Osteocyte (in vitro differentiated cells): ENCODE measurements around the gene POLR2B. TPM values are rescaled to one million over a fixed set of nuclear protein-coding genes. Genes with fewer than 3 reads are reported as not detected.

Experiments used
- DNase-seq: peaks from one replicate; pipeline ENCODE4 v3.0.0; 2021; ENCODE audit warnings: mixed read lengths; ENCODE audit not compliant: unreplicated experiment; ENCODE audit errors: extremely low spot score
- H3K27ac Mint-ChIP-seq: one replicate; pipeline ENCODE4 v1.8.0; 2021; ENCODE audit warnings: mild to moderate bottlenecking, mixed read lengths; ENCODE audit not compliant: unreplicated experiment
- H3K27me3 Mint-ChIP-seq: one replicate; pipeline ENCODE4 v1.8.0; 2021; ENCODE audit warnings: mixed read lengths; ENCODE audit not compliant: unreplicated experiment
- H3K36me3 Mint-ChIP-seq: one replicate; pipeline ENCODE4 v1.8.0; 2021; ENCODE audit warnings: mixed read lengths; ENCODE audit not compliant: unreplicated experiment
- H3K4me1 Mint-ChIP-seq: one replicate; pipeline ENCODE4 v1.8.0; 2021; ENCODE audit warnings: mixed read lengths; ENCODE audit not compliant: unreplicated experiment
- H3K4me3 Mint-ChIP-seq: one replicate; pipeline ENCODE4 v1.8.0; 2021; ENCODE audit warnings: mild to moderate bottlenecking, moderate library complexity, mixed read lengths; ENCODE audit not compliant: unreplicated experiment
- H3K9me3 Mint-ChIP-seq: one replicate; pipeline ENCODE4 v1.8.0; 2021; ENCODE audit warnings: mixed read lengths; ENCODE audit not compliant: unreplicated experiment
- total RNA-seq: library from RNA; stranded (reverse); gene quantifications from 2 replicates; pipeline ENCODE4 v1.2.1, GENCODE V29; 2021
- TF ChIP-seq, protein P1 (sequence below): fragments of 200-600 bp; sonication (generic); IDR thresholded peaks from 2 replicates; pipeline ENCODE4 v1.5.0; 2021; ENCODE audit warnings: antibody characterized with exemption, mild to moderate bottlenecking, moderate library complexity

Gene POLR2B
- total RNA-seq, 1 donor from 2014 or later: 74.2 TPM

DNA sequence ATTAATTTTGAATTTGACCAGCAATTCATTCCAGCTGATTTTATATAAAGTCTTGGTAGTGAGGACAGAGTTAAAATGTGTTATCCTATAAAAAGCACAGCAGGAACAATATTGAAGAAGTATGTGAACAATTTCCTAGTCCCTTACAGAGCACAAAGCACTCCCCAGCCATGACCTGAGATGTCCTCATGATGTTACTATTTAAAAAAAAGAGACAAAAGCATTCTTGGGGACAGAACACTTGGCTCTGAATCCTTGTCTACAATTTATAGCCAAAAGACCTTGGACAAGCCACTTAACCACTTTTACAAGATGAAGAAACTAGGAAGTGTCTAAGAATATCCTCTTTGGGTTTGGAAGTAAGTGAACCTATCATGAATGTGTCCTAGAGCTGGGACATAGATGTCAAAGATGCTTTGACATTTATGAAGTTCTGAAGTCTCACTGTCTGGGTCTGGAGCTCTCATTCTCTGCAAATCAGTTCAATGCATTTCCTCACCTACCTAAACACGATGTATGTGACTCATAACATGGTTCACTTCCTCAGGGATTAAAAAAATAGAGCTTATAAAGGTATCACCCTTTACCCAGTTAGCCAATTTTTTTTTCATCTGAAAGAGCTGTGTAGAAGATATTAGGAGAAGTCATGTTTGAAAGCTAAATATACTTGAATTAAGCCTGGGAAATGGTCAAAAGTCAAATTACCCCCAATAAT is 70.1 kb downstream of the POLR2B start:
- H3K4me3 Mint-ChIP-seq: no peak overlapping the region
- TF ChIP-seq, protein P1, sequence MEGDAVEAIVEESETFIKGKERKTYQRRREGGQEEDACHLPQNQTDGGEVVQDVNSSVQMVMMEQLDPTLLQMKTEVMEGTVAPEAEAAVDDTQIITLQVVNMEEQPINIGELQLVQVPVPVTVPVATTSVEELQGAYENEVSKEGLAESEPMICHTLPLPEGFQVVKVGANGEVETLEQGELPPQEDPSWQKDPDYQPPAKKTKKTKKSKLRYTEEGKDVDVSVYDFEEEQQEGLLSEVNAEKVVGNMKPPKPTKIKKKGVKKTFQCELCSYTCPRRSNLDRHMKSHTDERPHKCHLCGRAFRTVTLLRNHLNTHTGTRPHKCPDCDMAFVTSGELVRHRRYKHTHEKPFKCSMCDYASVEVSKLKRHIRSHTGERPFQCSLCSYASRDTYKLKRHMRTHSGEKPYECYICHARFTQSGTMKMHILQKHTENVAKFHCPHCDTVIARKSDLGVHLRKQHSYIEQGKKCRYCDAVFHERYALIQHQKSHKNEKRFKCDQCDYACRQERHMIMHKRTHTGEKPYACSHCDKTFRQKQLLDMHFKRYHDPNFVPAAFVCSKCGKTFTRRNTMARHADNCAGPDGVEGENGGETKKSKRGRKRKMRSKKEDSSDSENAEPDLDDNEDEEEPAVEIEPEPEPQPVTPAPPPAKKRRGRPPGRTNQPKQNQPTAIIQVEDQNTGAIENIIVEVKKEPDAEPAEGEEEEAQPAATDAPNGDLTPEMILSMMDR: no peak
- peak overlapping the region; percentile 95 for H3K27ac Mint-ChIP-seq
- H3K36me3 Mint-ChIP-seq: peaks cover 57% of the 10 kb centered on the region
- H3K9me3 Mint-ChIP-seq: no peaks in the 10 kb centered on the region
- no peak for DNase-seq
- no peaks in the 10 kb centered on the region for H3K27me3 Mint-ChIP-seq
- H3K4me1 Mint-ChIP-seq: peaks cover 94% of the 10 kb centered on the region

- TF ChIP-seq, protein P1: no peak
- H3K36me3 Mint-ChIP-seq: peaks cover 76% of the 10 kb centered on the region
- peak overlapping the region; percentile 95 for H3K27ac Mint-ChIP-seq
- peaks cover 92% of the 10 kb centered on the region for H3K4me1 Mint-ChIP-seq
- no peaks in the 10 kb centered on the region for H3K27me3 Mint-ChIP-seq
- H3K9me3 Mint-ChIP-seq: no peaks in the 10 kb centered on the region
- no peak overlapping the region for H3K4me3 Mint-ChIP-seq
- DNase-seq: no peak
Measured at GRCh38 chr4:57051095-57051494, 72.4 kb downstream of the POLR2B start.

GRCh38 chr4:57051524-57051923 is 72.8 kb downstream of the POLR2B start:
- DNase-seq: no peak
- Mint-ChIP-seq H3K9me3 (no peaks in the 10 kb centered on the region), H3K4me3 (no peak overlapping the region), H3K27me3 (no peaks in the 10 kb centered on the region), H3K4me1 (peaks cover 92% of the 10 kb centered on the region), H3K36me3 (peaks cover 76% of the 10 kb centered on the region), H3K27ac (peak overlapping the region; percentile 95)
- TF ChIP-seq, protein P1: no peak

DNA sequence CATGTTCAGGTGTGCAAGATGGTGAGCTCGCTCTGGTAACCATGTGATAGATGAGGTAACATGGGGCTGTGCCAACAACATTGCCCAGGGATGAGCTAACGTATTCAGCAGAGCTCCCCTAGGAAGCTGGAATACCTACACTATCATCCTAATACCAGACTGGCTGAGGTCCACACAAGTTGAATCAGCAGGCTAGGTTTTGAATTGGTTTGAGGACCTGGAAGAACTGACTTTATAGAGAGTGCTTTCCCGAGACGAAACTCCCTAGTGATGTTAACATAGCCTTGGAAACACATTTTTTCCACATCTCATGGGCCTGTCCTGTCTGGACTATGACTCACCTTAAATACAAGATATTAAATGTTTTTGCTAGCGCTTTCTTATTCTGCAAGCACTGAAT is 74.8 kb downstream of the POLR2B start:
- no peaks in the 10 kb centered on the region for H3K9me3 Mint-ChIP-seq
- H3K36me3 Mint-ChIP-seq: peaks cover 81% of the 10 kb centered on the region
- H3K27me3 Mint-ChIP-seq: no peaks in the 10 kb centered on the region
- peaks cover 94% of the 10 kb centered on the region for H3K4me1 Mint-ChIP-seq
- peak overlapping the region; percentile 95 for H3K27ac Mint-ChIP-seq
- no peak for DNase-seq
- H3K4me3 Mint-ChIP-seq: no peak overlapping the region
- TF ChIP-seq, protein P1: no peak

GRCh38 chr4:57055886-57056285 is 77.2 kb downstream of the POLR2B start:
- H3K36me3 Mint-ChIP-seq: peaks cover 88% of the 10 kb centered on the region
- H3K4me3 Mint-ChIP-seq: no peak overlapping the region
- no peak for DNase-seq
- H3K27ac Mint-ChIP-seq: peak overlapping the region; percentile 95
- no peaks in the 10 kb centered on the region for H3K27me3 Mint-ChIP-seq
- peaks cover 97% of the 10 kb centered on the region for H3K4me1 Mint-ChIP-seq
- TF ChIP-seq, protein P1: no peak
- H3K9me3 Mint-ChIP-seq: peaks cover 5% of the 10 kb centered on the region
